SKM-1 treated with dmso at 0.1 percent for 144 hours (cell line): ENCODE data around the gene UAP1L1.
"Not testable (repeated sequence)": the region's sequence is repeated elsewhere in the genome, so short reads cannot be mapped to it uniquely, and the experiment has no call there.

Experiments
- DNase-seq: peaks from one replicate; lab custom pipeline; 2025; ENCODE audit not compliant: unreplicated experiment; lab: John Stamatoyannopoulos, UW

The UAP1L1 gene

DNA sequence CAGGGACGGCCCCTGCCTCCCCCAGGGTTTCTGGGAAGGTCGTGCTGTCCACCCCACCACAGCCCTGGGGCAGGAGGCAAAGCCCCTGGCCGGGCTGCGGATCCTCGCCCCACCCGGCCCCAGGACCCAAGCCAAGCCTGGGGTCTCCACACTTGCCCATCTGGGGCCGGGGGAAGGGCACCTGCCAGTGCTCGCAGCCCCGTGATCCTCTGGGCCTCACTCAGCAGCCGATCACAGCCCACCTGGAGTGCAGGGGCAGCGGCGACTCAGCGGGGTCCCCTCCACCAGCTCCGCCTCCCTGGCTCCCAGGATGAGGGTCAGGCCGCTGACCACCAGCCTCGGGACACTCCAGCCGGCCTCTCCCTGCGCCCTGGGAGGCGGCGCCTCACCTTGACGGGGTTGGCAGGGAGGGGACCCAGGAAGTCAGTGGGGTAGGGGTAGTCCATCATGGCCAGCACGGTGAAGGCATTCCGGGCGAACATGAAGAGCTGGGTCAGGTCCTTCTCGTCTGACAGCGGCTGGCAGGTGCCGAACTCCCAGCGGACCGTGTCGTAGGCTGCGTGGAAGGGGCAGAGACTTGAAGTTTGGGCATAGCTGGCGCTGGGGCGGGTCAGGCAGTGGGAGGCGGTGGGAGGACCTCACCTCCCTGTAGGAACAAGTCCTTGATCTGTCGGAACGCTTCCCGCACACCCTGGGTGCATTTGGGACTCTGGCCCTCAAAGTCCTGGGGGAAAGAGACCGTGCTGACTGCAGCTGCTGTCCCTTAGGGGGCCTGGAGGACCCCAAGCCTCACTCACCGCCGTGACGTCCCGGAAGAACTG, 35.5 kb downstream of the UAP1L1 start:
- DNase-seq, result no peak

DNA sequence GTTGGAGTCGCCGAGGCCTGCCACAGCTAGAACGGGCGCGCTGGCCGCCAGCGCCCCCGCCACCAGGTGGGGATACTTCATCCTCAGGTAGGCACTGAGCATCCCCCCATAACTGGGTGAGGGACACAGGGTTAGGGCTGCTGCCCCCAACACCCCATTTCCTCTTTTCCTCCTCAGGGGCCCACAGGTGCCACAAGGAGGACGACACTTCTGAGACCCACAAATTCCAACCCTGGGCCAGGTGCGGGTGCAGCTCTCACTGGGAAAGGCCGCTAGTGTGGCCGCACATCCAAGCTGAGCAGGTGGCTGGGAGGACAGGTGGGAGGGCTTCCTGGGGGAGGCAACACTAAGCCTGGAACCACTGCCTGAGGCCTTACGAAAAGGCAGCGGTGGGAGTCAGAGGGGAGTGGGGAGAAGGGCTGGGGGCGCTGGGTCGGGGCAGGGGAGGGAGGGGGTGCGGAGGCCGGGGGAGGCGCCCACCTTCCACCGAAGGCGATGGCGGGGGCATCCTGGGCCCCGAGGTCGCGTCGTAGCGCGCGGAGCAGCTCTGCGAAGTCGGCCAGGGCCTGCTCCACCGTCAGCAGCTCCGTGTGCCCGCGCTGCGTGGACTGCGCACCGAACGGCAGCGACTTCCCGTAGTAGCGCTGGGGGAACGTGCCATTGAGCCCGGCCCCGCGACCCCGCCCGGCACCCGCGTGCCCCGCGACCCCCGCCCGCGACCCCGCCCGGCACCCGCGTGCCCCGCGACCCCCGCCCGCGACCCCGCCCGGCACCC, 36.3 kb downstream of the UAP1L1 start:
- DNase-seq, result no peak

DNA sequence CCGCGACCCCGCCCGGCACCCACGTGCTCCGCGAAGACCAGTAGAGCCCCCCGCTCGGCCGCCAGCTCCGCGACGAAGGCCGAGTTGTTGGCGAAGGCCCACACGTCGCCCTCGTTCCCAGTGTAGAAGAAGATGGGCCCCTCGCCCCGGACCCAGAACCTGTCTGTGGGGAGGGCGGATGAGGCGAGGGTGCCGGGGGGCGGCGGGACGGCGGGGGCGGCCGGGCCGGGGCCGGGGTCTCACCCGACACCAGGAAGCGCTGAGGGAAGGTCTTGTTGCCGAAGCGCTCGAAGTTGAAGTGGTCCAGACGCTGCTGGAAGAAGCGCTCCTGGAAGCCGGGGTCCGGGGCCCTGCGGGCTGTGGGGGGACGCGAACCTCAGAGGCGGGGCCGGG, 36.9 kb downstream of the UAP1L1 start:
- no peak for DNase-seq

DNA sequence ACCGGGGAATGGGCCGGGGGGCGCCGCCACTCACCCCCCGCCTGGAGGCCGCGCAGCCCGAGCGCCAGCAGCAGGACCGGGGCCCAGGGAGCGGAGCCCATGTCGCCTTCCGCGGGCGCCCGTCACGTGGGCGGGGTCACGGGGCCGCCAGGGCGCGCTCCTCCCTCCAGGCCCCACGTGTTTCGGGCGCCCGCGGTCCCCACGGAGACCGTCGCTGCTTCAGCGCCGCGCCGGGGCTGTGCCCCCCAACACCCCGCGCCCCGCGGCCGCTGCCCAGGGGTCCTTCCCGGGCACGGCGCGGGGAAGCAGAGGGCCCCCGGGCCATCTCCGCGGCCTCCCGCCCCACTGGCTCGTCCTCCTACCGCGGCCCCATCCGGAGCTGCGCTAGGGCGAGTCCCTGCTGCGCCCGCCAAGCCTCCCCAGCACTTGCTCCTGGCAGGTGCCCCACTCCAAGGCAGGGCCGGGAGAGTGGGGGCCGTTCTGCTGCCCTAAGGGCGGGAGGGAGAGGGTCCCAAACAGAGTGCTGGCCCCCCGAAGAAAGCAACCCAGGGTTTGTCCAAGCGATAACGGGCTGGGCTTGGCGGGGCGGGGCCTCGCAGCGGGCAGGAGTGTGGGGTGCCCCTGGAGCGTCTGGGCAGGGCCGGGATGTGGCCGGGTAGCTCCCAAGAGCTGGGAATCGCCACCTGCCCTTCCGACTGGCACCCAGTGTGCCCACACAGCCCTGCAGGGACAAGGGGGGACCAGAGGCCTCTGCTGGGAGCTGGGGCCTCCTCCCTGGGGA, 37.5 kb downstream of the UAP1L1 start, which contains the start of gene DPP7:
TSS of gene DPP7 (minus strand) at position 121 of the 781 bp plus-strand sequence. CDS start at position 101, 20 bp downstream.
- DNase-seq, result peak; percentile 51

DNA sequence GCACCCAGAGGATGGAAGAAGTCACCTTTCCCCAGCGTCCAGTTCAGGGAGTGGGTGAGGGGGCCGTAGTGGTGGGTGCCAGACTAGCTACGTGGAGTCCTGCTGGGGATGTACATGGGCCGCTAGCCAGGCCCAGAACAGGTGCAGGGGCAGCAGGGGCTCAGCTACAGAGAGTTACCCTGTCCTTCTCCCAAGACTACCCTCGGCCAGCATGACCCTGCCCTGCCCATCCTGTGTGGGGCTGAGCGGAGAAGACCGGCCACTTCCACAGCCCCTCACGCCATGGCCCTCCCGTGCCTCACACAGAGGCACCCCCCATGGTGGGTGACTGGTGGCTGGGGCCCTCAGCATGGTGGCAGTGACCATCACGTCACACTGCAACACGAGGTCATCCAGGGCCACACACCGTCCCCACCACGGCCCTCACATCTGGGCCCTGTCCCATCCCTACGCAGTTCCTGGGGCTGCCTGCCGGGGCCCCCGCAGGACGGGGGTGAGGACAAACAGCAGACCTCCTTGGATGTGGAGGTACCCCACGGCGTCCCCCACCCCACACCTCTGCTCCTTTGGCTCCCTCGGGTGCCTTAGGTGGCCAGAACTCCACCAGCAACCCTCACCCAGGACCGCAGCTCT, 38.2 kb downstream of the UAP1L1 start:
- DNase-seq, result no peak

DNA sequence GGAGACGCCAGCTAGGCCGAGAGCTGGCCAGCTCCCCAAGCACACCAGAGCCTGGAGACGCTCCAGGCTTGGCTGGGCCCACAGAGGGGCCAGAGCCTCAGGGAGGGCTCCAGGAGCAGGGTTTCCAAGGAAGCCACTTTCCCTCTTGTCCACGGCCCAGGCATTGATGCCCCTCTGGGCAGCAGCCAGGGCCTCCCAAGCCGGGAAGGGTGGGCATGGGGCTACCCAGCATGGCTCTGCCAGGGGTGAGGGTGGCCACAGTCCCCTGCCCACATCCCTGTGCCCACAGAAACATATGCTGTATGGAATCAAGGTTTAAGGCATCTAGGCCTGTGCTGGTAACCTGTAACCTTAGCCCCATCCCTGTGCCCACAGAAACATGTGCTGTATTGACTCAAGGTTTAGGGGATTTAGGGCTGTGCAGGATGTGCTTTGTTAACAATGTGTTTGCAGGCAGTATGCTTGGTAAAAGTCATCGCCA, 38.8 kb downstream of the UAP1L1 start:
- no peak for DNase-seq

DNA sequence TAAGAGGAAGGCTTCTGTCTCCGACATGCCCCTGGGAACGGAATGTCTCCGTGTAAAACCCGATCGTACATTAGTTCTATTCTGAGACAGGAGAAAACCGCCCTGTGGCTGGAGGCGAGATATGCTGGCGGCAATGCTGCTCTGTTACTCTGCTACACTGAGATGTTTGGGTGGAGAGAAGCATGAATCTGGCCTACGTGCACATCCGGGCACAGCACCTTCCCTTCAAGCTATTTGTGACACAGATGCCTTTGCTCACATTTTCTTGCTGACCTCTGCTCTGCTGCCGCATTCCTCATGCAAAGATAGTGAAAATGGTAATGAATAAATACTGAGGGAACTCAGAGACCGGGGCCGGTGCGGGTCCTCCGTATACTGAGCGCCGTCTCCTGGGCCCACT, 39.4 kb downstream of the UAP1L1 start:
- DNase-seq, result no peak

DNA sequence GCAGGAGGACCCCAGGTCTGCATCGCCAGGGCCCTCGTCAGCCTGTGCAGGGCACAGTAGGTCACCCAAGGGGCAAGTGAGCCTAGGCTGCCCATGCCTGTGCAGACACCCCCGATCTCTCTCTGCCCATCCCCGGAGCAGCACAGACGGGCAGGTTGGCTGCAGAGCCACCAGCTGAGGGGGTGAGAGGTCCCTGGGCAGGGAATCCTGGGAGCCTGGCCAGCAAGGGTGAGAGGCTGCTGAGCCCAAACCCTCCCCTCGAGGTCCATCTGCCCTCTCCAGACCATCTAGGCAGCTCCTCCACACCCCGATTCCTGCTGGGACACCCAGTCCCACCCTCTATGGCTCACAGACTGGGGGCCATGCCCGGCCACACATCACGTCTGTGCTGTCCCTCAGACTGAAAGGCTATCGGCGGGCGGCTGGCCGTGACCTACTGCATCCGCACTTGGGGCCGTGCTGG, 40.0 kb downstream of the UAP1L1 start:
- no peak for DNase-seq

DNA sequence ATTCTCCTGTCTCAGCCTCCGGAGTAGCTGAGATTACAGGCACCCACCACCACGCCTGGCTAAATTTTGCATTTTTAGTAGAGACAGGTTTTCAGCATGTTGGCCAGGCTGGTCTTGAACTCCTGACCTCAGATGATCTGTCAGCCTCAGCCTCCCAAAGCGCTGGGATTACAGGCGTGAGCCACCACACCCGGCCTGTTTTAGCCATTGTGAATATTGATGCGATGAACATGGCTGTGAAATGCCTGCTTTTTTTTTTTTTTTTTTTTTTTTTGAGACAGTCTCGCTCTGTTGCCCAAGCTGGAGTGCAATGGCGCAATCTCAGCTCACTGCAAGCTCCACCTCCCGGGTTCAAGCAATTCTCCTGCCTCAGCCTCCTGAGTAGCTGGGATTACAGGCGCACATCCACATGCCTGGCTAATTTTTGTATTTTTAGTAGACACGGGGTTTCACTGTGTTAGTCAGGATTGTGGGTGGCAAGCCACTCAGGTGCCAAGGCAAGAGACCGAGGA, 40.8 kb downstream of the UAP1L1 start:
- DNase-seq, result not testable (repeated sequence)

DNA sequence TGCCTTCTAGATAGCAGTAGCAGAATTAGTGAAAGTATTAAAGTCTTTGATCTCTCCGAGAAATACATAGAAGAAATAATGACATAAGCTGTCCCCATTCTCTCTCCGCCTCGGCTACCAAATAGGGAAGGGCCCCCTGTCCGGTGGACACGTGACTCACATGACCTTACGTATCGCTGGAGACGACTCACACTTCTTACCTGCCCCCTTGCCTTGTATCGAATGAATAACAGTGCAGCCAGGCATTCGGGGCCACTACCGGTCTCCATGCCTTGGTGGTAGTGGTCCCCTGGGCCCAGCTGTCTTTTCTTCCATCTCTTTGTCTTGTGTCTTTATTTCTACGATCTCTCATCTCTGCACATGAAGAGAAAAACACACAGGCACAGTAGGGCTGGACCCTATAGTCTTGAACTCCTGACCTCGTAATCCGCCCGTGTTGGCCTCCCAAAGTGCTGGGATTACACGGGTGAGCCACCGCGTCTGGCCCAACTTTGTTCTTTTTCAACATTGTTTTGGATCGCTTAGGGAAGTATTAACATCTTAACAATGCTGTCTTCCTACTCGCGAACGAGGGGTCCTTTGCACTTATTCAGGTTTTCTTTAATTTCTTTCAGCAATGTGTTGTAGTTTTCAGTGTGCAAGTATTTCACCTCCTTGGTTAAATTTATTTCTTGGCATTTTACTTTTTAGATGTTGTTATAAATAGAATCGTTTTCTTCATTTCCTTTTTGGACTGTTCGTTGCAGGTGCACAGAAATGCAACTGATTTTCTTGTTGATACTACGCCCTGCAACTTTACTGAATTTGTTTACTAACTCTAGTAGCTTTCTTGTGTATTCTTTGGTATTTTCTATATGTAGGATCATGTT, 44.8 kb downstream of the UAP1L1 start:
- not testable (repeated sequence) for DNase-seq

DNA sequence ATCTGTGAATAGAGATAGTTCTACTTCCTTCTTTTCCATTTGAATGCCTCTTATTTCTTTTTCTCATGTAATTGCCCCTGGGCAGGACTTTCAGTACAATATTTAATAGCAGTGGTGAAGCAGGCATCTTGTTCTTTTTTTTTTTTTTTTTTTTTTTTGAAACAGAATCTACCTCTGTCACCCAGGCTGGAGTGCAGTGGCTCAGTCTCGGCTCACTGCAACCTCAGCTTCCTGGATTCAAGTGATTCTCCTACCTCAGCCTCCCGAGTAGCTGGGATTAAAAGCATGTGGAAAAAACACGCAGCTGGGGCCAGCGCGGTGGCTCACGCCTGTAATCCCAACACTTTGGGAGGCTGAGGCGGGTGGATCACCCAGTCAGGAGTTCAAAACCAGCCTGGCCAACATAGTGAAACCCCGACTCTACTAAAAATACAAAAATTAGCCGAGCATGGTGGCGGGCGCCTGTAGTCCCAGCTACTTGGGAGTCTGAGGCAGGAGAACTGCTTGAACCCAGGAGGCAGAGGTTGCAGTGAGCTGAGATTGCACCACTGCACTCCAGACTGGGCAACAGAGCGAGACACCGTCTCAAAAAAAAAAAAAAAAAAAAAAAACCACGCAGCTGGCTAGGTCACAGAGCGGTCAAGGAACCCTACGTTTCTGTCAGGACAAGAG, 45.6 kb downstream of the UAP1L1 start:
- DNase-seq, result not testable (repeated sequence)

DNA sequence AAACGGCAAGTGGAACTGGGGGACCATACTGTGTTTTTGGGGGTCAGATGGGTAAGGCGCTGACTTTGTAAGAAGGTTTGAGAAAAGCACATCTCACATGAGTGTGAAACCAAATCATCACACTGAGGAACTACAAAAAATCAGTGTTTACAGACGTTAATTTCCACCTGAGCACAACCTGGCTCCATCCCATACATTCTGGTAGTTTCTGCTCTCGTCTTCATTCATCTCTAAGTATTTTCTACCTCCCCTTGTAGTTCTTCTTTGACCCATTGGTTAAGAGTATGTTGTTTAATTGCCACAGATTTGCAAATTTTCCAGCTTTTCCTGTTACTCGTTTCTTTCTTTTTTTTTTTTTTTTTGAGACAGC, 46.1 kb downstream of the UAP1L1 start:
- no peak for DNase-seq

DNA sequence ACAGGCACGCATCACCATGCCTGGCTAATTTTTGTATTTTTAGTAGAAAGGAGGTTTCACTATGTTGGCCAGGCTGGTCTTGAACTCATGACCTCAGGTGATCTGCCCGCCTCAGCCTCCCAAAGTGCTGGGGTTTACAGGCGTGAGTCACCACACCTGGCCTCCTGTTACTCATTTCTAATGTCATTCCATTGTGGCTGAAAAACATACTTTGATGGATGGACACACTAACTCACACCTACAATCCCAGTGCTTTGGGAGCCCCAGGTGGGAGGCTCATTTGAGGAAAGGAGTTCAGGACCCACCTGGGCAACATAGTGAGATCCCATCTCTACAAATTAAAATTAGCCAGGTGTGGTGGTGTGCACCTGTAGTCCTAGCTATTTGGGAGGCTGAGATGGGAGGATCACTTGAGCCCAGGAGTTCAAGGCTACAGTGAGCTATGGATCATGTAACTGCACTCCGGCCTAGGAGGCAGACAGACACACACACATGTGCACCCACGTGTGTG, 46.7 kb downstream of the UAP1L1 start:
- not testable (repeated sequence) for DNase-seq

DNA sequence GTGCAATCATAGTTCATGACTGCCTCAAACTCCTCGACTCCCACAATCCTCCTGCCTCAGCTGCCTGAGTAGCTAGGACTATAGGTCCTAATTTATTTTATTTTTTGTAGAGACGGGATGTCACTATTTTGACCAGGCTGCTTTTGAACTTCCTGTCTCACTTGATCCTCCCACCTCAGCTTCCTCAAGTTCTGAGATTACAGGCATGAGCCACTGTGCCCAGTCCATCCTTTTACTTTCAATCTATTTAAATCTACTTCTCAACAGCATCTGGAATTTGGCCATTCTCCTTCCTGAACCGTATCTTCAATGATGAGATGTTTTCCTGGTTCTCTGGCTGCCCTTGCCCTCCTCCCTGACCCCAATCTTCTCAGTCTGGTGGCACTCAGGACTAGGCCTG, 49.5 kb downstream of the UAP1L1 start:
- peak; percentile 28 for DNase-seq

DNA sequence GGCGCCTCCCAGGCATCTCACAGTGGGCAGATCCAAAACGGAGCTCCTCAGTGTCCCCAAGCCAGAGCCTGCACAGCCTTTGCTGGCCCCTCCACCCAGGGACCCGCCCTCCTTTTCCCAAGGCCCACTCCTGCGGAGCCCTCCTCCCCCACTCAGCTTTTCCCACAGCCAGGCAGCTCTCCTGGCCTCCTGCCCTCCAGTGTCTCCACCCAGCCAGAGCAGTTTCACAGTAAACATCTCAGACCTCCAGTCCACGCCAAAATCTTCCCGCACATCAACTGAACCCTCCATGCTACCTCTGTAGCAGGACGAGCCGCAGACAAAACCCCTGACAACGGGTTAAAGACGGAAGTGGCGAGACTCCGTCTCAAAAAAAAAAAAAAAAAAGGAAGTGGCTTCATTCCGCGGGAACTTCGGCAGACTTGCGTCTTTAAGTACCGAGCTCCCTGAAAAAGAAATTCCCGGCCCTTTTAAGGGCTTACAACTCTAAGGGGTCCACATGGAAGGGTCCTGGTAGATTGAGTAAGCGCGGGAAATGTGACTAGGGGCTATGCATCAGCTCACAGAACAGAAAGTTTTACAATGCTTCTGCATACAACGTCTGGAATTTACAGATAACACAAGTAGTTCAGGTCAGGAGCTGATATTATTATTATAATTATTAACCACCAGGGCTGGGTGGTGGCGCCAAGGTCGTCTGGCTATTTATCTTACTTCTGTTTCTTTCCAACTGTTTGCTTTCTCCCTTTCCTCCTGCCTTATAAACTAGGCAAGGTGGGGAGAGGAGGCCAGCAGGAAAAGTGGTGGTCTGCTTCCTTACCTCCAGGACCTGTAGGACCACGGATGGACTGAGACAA, 50.2 kb downstream of the UAP1L1 start:
- peak; percentile 59 for DNase-seq

DNA sequence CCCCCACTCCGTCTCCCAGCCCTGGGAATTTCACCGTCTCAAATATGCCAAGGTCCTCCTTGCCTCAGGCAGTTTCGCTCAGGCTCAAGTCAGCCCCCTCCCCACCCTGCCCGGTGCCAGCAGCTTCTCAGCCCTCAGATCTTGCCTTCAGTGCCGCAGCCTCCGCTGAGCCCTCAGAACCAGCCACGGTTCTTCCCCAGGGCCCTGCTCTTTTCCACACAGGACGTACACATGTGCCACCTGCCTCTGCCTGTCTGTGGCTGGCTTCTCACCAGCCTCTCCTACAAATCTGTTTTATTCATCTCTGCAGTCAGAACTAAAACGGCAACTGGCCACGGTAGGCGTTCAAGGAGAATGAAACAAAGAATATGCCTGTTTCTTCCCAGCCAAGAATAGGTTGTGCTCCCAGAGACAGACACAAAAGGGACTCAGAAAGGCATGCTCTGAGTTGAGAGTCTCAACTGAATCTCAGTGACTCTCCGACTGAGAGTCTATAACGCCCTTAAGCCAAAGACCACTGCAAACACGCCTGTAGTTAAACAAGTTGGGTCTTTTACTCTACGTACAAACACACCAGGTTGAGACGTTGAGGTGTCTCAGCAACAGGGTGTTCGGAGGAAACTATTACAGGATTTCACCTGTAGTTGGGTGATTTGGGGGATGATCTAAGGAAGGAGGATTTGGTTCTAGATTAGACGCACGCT, 51.0 kb downstream of the UAP1L1 start:
- no peak for DNase-seq

DNA sequence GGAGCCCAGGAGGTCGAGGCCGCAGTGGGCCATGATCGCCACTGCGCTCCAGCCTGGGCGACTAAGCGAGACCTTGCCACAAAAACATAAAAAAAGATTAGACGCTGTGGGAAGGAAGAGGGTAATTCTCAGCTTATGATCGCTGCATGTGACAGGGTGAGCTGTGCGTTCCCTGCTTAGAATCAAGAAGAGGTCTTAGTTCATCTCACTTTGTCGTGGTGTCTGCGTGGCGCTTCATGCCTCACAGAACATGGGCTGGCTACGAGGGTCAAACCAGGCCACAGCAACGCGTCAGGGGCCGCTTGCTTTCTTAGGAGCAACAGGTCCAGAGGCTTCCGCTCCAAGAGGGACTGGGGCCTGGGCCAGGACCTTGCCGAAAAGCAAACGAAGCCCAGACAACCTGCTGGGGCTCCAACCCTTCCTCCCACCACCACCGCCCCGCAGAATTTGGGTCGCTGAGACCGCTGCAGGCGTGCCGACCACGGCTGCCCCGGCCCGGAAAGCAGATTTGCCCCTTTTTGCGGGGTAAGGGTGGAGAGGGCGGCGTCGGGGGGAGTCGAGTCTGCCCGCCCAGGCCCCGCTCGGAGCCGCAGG, 51.6 kb downstream of the UAP1L1 start:
- DNase-seq, result no peak
